Stimulated activated CD4-positive, alpha-beta T cell treated with anti-CD3 and anti-CD28 coated beads, Interleukin-12 subunit alpha, Interleukin-12 subunit beta, amount 100 ng/mL, for 4 hours (primary cell): ENCODE results near the gene VSTM2L.

ENCODE experiments used
- DNase-seq: peaks from one replicate; pipeline ENCODE4 v3.0.0-alpha.2; 2020

The VSTM2L gene

GRCh38 chr20:37971561-37972127 is 68.7 kb downstream of the VSTM2L start:
- no peak for DNase-seq

DNA sequence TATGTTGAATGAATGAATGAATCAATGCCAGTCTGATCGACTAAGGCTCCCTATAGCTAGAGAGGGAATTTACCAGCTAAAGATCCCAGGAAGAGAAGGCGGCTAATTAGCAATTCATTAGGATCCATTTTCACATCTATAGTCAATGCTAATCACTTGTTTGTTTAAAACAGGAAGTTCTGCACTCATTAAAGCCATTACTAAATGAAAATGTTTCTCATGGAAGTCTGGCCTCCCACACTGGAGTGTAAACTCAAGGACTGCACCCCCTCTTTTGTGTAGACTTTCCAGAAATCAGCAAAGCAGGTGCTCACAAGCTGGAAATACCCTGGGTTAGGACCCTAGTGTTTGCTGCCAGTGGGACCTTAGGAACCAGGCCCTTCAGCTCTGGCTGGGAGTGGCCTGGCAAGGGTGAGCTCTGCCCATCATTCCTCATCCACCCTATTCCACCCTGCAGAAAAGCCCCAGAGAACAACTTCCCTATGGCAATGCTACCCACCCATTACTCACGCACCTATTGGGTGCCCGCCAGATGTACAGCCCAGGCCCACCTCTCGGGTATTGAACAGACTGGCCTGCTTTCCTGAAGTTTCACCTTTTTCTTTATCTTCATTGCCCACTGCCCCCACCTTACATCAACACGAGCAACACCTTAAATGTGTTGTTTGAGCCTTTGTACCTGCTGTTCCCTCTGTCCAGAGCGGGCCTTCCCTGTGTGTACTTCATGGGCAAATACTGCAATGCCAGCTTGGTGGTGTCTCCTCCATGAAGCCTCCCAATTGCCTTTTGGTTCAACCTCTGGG is 69.5 kb downstream of the VSTM2L start:
- no peak for DNase-seq

GRCh38 chr20:37973059-37973910 is 70.4 kb downstream of the VSTM2L start:
- no peak for DNase-seq

- DNase-seq: no peak
These were observed 74.0 kb downstream of the VSTM2L start for GRCh38 chr20:37976887-37977286.

GRCh38 chr20:37977338-37977737 is 74.4 kb downstream of the VSTM2L start:
- no peak for DNase-seq

DNA sequence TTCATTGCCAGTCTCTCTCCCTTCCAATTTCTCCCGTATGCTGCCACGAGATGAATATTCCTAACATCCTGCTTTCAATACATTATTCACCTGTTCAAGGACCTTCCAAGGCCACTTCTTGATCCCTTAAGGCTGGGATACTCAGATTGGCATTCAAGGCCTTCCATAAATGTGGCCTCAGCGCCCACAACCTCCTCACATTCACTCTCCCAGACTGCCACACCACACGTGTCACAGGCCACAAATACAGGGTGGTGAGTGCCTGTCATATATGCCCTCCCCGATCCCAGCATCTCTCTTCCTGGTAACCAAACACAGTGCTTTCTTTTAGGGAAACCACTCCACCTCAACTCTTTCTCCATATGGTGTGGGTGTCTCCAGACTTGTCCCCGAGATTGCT is 74.9 kb downstream of the VSTM2L start:
- DNase-seq: no peak

DNA sequence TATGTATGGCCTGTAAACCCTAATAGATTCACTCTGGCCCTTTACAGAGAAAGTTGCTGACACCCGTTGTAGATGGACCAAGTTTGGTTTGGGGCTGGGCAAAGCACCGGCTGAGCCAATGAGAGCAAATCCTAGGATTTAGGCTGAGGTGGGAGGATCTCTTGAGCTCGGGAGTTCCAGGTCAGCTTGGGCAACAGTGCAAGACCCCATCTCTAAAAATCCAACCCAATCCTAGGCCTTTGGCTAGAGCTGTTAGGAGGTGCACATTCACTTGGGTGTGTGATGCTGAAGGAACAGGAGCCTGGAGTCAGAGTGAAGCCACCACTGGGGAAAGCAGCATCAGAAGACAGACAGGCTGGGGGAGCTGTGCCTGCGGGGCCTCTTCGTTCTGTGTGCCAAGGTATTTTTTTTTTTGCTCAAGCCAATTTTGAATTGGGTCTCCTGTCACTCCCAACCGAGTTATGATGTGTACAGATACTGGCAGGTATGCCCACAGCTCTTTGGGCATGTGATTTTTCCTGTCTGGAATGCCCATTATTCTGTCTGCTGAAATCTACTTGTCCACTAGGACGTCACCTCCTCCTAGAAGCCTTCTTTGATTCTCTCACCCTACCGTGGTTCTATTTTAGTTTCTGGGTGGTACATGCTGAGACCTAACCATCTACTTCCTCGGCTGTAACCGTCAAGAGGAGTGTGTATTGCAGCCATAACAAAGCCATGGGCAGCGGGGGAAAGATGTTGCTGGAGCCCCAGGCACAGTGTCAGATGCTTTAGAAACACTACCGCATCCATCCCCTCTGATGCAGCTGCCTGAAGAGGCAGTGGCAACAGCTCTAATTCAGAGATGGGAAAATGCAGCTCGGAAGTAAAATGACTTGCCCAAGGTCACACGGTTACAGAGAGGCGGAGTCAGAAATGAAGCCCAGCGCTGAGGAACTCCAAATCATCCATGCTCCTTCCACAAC is 76.4 kb downstream of the VSTM2L start:
- no peak for DNase-seq

DNA sequence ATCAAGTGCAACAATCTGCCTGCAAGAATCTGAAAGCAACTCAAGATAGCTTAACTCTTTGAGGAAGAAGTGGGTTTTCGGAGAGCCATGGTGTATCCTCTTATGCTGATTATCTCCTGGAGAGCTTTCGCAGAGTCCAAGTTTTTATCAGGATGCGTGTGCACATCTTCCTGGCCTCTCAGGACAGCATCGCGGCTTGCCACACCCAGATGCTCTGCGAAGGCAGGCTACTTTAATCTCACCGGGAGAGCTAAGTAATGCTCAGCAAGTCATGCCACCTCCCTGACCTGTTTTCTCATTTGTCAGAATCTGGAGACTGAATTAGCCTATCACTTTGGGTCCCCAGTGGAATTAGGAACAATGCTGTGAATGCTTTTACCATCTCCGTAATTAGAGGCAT is 77.5 kb downstream of the VSTM2L start:
- DNase-seq: no peak

DNA sequence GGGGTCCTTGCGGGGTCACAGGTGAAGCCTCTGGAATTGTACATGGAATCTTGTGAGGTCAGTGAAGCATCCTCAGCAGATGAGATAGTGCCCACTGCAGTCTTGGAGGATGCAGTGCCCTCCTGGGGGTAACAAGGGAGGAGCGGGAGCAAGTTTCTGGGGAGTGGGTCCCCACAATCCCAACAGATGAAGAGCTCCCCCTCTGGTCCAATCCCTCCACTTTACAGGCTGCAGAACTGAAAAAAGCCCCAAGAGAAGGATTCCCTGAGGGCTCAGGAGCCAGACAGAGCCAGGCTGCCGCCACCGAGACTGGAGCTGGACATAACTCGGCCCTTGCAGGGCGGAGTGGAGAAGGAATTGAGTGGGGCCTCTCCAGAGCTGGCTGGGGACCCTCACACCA is 77.9 kb downstream of the VSTM2L start:
- no peak for DNase-seq

- no peak for DNase-seq
These were observed 78.6 kb downstream of the VSTM2L start for GRCh38 chr20:37981568-37981967.

- no peak for DNase-seq
These were observed 80.4 kb downstream of the VSTM2L start for GRCh38 chr20:37983286-37983685.

GRCh38 chr20:37984018-37984785 is 81.3 kb downstream of the VSTM2L start:
- DNase-seq: no peak

- no peak for DNase-seq
These were observed 83.3 kb downstream of the VSTM2L start for GRCh38 chr20:37986044-37986858.

- DNase-seq: no peak
These were observed 84.1 kb downstream of the VSTM2L start for GRCh38 chr20:37986873-37987601.

GRCh38 chr20:37987602-37988290 is 84.8 kb downstream of the VSTM2L start:
- no peak for DNase-seq

GRCh38 chr20:37988306-37988954 is 85.5 kb downstream of the VSTM2L start:
- DNase-seq: no peak

GRCh38 chr20:37989601-37990295 is 86.8 kb downstream of the VSTM2L start:
- DNase-seq: no peak

DNA sequence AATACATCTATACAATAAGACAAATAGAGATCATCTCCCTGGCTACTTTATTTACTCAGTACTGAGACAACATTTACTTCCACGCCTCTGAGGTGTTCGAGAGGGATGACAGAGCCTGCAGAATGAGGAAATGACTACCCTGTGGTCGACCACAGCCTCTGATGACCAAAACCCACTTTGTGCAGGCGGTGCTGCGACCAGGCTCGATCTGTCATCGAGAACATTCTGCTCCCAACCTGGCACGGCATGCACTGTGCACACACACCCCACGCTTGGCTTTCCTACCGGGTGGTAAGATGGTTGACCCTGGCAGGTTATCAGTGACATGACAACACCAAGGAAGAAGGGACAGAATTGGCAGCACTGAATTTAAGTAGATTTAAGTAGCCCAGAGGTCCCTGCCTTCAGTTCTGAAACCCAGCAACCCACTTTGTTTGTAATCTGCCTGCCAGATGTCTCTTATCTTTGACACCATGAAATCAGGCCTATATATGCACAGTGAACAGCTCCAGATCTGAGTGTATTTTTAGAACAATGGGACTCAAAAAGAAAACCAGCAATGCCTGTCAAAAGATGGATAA is 87.7 kb downstream of the VSTM2L start:
- no peak for DNase-seq
